Eye (tissue), 1 donor: Measurements from ENCODE around the gene TRPM5.

Experiments used
- DNase-seq: peaks from one replicate; pipeline ENCODE4 v3.0.0-alpha.2; 2015

The TRPM5 gene

GRCh38 chr11:2470495-2470894 lies 26.2 kb upstream of the TRPM5 start:
- no peak for DNase-seq

- DNase-seq: no peak
Measured at GRCh38 chr11:2468363-2469235, 24.3 kb upstream of the TRPM5 start.

DNA sequence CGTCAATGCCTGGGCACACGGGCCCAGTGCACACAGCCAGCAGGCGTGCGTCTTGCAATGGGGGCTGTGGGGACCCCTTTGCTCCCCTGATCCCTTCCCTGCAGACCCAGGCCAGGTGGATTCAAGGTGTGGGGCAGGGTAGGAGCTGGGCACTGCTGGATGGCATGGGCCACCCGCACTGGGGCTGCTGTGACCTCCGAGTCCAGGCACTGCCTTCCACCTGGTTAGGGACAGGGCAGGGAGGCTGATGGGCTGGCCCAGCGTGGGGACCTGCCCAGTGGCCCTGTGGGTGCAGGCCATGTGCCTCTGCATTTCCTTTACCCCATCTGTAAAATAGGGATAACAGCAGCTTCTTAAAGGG lies 23.4 kb upstream of the TRPM5 start:
- DNase-seq: no peak

- no peak for DNase-seq
Measured at GRCh38 chr11:2466869-2467694, 22.8 kb upstream of the TRPM5 start.

- no peak for DNase-seq
Measured at GRCh38 chr11:2466069-2466801, 21.9 kb upstream of the TRPM5 start.

DNA sequence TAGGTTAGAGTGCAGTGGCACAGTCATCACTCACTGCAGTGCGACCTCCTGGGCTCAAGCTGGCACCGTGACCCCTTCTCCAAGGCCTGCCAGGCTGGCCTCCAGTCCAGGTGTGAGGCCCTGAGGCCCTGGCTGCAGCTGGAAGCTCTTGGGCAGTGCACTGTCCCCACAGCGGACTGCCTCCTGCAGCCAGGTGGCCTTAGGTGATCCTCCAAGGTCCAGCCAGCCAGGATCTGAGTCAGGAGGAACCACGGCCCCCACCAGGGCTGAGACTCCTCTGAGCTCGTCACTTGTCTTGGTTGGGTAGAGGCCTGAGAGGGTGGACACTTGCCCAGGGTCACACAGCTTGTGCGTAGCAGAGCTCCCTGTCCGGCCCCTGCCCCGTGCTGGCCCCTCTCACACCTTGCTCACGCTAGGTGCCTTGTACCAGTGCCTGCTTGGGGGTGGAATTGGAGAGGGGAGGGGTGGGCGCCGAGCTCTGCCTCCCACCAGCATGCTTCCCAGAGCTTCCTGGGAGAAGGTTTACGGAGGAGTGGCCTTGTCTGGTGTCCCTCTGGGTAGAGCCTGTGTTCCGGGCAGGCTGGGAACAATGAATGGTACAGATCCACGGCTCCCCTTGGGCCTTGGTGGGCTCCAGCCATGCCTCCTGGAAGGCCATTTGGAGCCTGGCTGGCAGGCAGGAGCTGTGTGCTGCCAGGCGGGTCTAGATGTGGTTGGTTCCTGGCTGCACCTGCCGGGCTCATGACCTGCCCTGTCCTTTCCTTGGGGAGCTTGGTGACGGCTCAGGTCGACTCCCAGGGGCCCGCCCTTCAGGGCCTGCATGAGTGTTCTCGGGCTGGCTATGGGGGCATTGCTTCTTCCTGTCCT lies 21.1 kb upstream of the TRPM5 start:
- DNase-seq: no peak

GRCh38 chr11:2464451-2465165 lies 20.3 kb upstream of the TRPM5 start:
- no peak for DNase-seq

- DNase-seq: no peak
Measured at GRCh38 chr11:2463766-2464277, 19.5 kb upstream of the TRPM5 start.

DNA sequence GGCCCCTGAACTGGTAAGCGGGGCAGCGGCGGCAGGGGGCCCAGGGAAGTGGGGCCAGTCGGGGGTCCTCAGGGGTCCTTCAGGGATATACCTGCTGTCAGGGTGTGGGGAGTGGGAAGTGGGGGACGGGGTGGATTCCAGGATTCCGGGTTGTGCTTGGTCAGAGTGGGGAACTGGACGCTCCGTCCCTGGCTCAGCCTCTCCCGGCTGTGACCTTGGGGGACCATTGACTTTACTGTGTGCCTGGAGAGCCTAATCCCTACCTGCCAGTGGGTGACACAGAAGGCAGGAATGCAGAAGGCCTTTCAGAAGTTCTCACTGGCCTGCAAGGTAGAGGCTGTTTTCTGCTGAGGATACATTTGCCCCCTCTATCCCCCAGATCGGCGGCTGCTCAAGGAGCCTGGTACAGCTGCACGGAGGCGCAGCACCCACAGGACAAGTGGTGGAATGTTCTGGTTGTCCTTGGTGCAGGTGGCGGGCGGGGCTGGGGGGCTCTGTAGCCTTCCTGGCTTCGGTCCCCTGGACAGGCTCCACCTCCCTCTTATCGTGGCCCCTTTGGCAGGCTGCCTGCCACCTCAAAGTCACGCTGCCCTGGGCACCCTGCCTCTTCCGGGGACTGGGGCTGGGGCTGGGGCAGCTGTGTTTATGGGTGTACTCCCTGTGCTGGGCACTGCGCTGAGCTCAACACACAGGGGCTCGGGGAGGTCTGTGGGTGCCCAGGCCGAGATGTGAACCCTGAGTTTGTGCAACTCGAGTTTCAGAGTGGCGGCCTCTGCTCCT lies 18.9 kb upstream of the TRPM5 start:
- DNase-seq: no peak

- DNase-seq: no peak
Measured at GRCh38 chr11:2462543-2462985, 18.2 kb upstream of the TRPM5 start.

DNA sequence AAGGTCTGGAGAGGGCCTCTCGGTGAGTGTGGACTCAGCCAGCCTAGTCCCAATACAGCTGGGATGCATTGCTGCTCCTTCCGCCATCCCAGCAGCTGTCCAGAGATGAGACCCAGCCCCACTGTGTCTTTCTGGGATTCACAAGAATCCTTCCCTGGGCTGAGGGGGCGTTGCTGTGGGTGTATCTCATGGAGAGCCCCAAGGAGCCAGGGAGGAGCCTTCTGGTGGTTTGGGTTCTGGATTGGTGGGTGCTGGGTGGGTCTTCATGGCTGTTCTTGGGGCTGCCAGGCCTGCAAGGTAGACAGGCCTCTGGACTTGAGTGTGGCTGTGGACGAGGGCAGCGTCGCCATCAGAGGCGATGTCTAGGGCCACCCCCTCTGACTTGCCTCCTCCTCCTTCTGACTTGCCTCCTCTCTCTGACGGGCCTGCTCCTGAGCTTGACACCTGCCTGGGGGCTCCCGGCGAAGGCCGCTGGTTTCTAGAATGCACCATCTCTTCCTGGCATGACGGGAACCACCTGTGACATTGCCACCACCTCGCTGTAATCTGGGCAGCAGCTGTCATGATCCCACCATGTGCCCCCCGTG lies 17.7 kb upstream of the TRPM5 start:
- no peak for DNase-seq

GRCh38 chr11:2461253-2461955 lies 17.1 kb upstream of the TRPM5 start:
- DNase-seq: no peak

- no peak for DNase-seq
Measured at GRCh38 chr11:2460540-2461252, 16.4 kb upstream of the TRPM5 start.

GRCh38 chr11:2459796-2460531 lies 15.7 kb upstream of the TRPM5 start:
- DNase-seq: no peak

- DNase-seq: no peak
Measured at GRCh38 chr11:2459016-2459725, 14.9 kb upstream of the TRPM5 start.

DNA sequence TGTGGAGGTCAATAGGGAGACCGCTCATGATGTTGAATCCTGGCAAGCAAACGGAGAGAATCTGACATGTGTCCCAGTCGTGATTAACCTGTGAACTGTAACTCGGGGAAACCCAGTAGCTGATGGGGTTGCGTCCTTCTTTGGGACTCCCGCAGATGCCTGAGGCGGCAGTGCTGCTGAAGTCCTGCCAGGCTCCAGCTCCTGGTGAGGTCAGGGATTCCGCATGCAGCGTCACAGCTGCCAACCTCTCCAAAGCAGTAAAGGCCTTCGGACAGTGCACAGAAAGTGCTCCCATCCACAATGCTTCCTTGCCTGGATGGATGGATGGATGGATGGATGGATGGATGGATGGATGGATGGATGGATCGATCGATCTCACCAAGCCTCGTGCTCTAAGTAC lies 14.0 kb upstream of the TRPM5 start:
- DNase-seq: no peak

GRCh38 chr11:2453436-2453835 lies 9.1 kb upstream of the TRPM5 start:
- DNase-seq: no peak
